DND-41 (cell line): Measurements from ENCODE around the gene ISG20L2.

ENCODE experiments used
- EZH2 ChIP-seq: IDR thresholded peaks from 3 replicates; pipeline ENCODE4 v1.6.1; 2012; ENCODE audit warnings: borderline replicate concordance, low read depth, mild to moderate bottlenecking, moderate library complexity, low read length, inconsistent platforms; ENCODE audit not compliant: severe bottlenecking
- TF ChIP-seq, protein P1 (sequence below): IDR thresholded peaks from 2 replicates; pipeline ENCODE4 v1.5.1; 2012; ENCODE audit warnings: borderline replicate concordance, low read length, moderate library complexity, mild to moderate bottlenecking; ENCODE audit not compliant: poor library complexity, severe bottlenecking; ENCODE audit errors: extremely low read depth

DNA sequence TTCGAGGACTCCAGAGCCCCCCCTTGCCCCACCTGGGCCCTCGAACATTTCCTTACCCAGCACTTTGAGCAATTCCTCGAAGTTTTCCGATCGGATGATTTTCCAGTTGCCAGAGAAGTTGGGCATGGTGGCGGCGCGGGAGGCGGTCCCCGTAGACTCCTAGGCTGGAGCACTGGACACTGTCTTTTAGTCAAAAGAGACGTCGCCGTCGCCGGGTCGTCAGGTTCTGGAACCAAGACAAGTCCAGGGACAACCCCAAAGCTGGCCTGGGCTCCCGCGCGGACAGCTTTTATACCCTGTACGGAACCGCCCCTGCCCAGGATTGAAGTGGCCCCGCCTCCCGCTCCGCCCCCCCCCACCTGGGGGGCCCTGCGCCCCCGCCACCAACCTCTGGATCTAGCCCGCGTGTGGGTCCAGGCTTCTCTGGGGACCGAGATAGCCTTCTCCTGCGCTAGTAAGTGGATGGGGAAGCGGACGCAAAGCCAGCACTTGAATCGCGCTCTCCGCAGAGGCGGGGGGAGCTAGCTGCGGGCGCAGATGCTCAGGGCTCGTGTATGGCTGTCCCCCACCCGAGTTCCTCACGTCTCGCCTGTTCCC is 23.1 kb downstream of the ISG20L2 start, which contains the start of gene CRABP2:
- TF ChIP-seq, protein P1, sequence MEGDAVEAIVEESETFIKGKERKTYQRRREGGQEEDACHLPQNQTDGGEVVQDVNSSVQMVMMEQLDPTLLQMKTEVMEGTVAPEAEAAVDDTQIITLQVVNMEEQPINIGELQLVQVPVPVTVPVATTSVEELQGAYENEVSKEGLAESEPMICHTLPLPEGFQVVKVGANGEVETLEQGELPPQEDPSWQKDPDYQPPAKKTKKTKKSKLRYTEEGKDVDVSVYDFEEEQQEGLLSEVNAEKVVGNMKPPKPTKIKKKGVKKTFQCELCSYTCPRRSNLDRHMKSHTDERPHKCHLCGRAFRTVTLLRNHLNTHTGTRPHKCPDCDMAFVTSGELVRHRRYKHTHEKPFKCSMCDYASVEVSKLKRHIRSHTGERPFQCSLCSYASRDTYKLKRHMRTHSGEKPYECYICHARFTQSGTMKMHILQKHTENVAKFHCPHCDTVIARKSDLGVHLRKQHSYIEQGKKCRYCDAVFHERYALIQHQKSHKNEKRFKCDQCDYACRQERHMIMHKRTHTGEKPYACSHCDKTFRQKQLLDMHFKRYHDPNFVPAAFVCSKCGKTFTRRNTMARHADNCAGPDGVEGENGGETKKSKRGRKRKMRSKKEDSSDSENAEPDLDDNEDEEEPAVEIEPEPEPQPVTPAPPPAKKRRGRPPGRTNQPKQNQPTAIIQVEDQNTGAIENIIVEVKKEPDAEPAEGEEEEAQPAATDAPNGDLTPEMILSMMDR: no peak
- no peak for TF ChIP-seq EZH2
